ENCODE measurements around the gene SF3B2. TPM values are rescaled to one million over a fixed set of nuclear protein-coding genes. Genes with fewer than 3 reads are reported as not detected.

The SF3B2 gene
- total RNA-seq, 2 experiments from 2014 or later: 271 to 274 TPM

GRCh38 chr11:66042996-66043906 lies 8.9 kb upstream of the SF3B2 start:
- H3K36me3 Mint-ChIP-seq: no peaks in the 10 kb centered on the region
- no peak for DNase-seq
- peaks cover 2% of the 10 kb centered on the region for H3K27me3 Mint-ChIP-seq
- intact Hi-C loops (cut with micrococcal nuclease): no loop called here
- H3K4me1 Mint-ChIP-seq (ENCODE audit: low read depth): peaks cover 14% of the 10 kb centered on the region
- no peaks in the 10 kb centered on the region for H3K9me3 Mint-ChIP-seq
- no peak overlapping the region for H3K27ac Mint-ChIP-seq
- CTCF ChIA-PET: interaction anchor here (0.8 to 4.4 kb wide), 7 partner anchors 9 to 52 kb away, joined by 3 to 36 read pairs (median 10); partner anchors contain the start of gene SF3B2
- POLR2A ChIA-PET: no interaction called here
- no peak overlapping the region for H3K4me3 Mint-ChIP-seq

GRCh38 chr11:66044757-66045156 lies 7.4 kb upstream of the SF3B2 start:
- H3K36me3 Mint-ChIP-seq: no peaks in the 10 kb centered on the region
- ChIA-PET POLR2A (interaction anchor here (1.2 kb wide), 1 partner anchor 333 kb away, joined by 5 read pairs; the partner anchor contains the start of gene KAT5), CTCF (interaction anchor here (0.6 to 4.4 kb wide), 46 partner anchors 8 to 341 kb away, joined by 3 to 36 read pairs (median 4); partner anchors contain the start of genes BANF1, CCDC85B, CST6 and FIBP)
- DNase-seq: peak; percentile 57
- H3K4me3 Mint-ChIP-seq: peak overlapping the region; percentile 34
- H3K27ac Mint-ChIP-seq: peak overlapping the region; percentile 82
- H3K27me3 Mint-ChIP-seq: peaks cover 5% of the 10 kb centered on the region
- intact Hi-C loops (cut with micrococcal nuclease): no loop called here
- H3K4me1 Mint-ChIP-seq (ENCODE audit: low read depth): peaks cover 21% of the 10 kb centered on the region
- H3K9me3 Mint-ChIP-seq: no peaks in the 10 kb centered on the region

- peaks cover 5% of the 10 kb centered on the region for H3K27me3 Mint-ChIP-seq
- H3K36me3 Mint-ChIP-seq: no peaks in the 10 kb centered on the region
- POLR2A ChIA-PET: interaction anchor here (1.2 to 1.3 kb wide), 2 partner anchors 10 to 333 kb away, joined by 4 to 5 read pairs; partner anchors contain the start of gene KAT5
- intact Hi-C loops (cut with micrococcal nuclease): no loop called here
- CTCF ChIA-PET: interaction anchor here (0.6 to 4.4 kb wide), 47 partner anchors 9 to 341 kb away, joined by 3 to 36 read pairs (median 4); partner anchors contain the start of genes BANF1, CCDC85B, CST6 and EIF1AD
- H3K27ac Mint-ChIP-seq: peak overlapping the region; percentile 82
- no peaks in the 10 kb centered on the region for H3K9me3 Mint-ChIP-seq
- peaks cover 21% of the 10 kb centered on the region for H3K4me1 Mint-ChIP-seq (ENCODE audit: low read depth)
- H3K4me3 Mint-ChIP-seq: peak overlapping the region; percentile 42
- DNase-seq: peak; percentile 88
These were observed 7.0 kb upstream of the SF3B2 start for GRCh38 chr11:66045177-66045639.

GRCh38 chr11:66046901-66047300 lies 5.3 kb upstream of the SF3B2 start:
- ChIA-PET POLR2A (interaction anchor here (1.2 kb wide), 1 partner anchor 12 kb away, joined by 3 read pairs; no protein-coding TSS in a partner anchor), CTCF (interaction anchor here (0.7 to 4.4 kb wide), 4 partner anchors 12 to 24 kb away, joined by 3 to 36 read pairs (median 10); no protein-coding TSS in a partner anchor)
- Mint-ChIP-seq H3K27ac (no peak overlapping the region), H3K27me3 (peaks cover 5% of the 10 kb centered on the region), H3K9me3 (no peaks in the 10 kb centered on the region), H3K4me3 (no peak overlapping the region), H3K4me1 (ENCODE audit: low read depth) (peaks cover 31% of the 10 kb centered on the region), H3K36me3 (no peaks in the 10 kb centered on the region)
- no peak for DNase-seq
- intact Hi-C loops (cut with micrococcal nuclease): no loop called here

GRCh38 chr11:66047541-66048365 lies 4.4 kb upstream of the SF3B2 start:
- Mint-ChIP-seq H3K4me1 (ENCODE audit: low read depth) (peaks cover 36% of the 10 kb centered on the region), H3K27ac (no peak overlapping the region), H3K9me3 (no peaks in the 10 kb centered on the region), H3K27me3 (peaks cover 5% of the 10 kb centered on the region), H3K36me3 (peaks cover 5% of the 10 kb centered on the region), H3K4me3 (no peak overlapping the region)
- DNase-seq: no peak
- POLR2A ChIA-PET: interaction anchor here (1.2 kb wide), 1 partner anchor 11 kb away, joined by 3 read pairs; no protein-coding TSS in a partner anchor
- CTCF ChIA-PET: interaction anchor here (1.1 kb wide), 1 partner anchor 20 kb away, joined by 5 read pairs; no protein-coding TSS in a partner anchor
- intact Hi-C loops (cut with micrococcal nuclease): no loop called here

GRCh38 chr11:66048547-66049323 lies 3.4 kb upstream of the SF3B2 start, which contains the start of gene GAL3ST3:
Gene GAL3ST3, minus strand, starts transcription at chr11:66049161. Its CDS starts 3,746 bp downstream, at chr11:66045415.
- Mint-ChIP-seq H3K4me3 (no peak within 1 kb of the TSS), H3K27ac (no peak within 1 kb of the TSS), H3K4me1 (ENCODE audit: low read depth) (peaks cover 45% of the 10 kb centered on the region), H3K27me3 (peaks cover 5% of the 10 kb centered on the region), H3K36me3 (peaks cover 10% of the 10 kb centered on the region), H3K9me3 (no peaks in the 10 kb centered on the region)
- ChIA-PET POLR2A (no interaction called here), CTCF (interaction anchor here (3.8 kb wide), 1 partner anchor 26 kb away, joined by 24 read pairs; no protein-coding TSS in a partner anchor)
- intact Hi-C loops (cut with micrococcal nuclease): no loop called here
- no peak for DNase-seq

- Mint-ChIP-seq H3K27me3 (peaks cover 5% of the 10 kb centered on the region), H3K27ac (peak overlapping the region; percentile 97), H3K36me3 (peaks cover 22% of the 10 kb centered on the region), H3K4me1 (ENCODE audit: low read depth) (peaks cover 42% of the 10 kb centered on the region), H3K4me3 (peak overlapping the region; percentile 100), H3K9me3 (no peaks in the 10 kb centered on the region)
- ChIA-PET CTCF (interaction anchor here (1.4 to 6.9 kb wide), 6 partner anchors 18 to 339 kb away, joined by 4 to 77 read pairs (median 6); partner anchors contain the start of genes FIBP, KAT5 and PACS1), POLR2A (interaction anchor here (0.6 to 4.5 kb wide), 3 partner anchors 19 to 364 kb away, joined by 4 to 32 read pairs (median 8); partner anchors contain the start of genes BANF1 and PACS1)
- DNase-seq: no peak
- intact Hi-C loops (cut with micrococcal nuclease): loop anchor here (5.0 kb wide), 1 partner anchor 217 kb away; the partner anchor contains the start of gene RAB1B
These were observed 1.5 kb upstream of the SF3B2 start for GRCh38 chr11:66050581-66051231.

GRCh38 chr11:66051371-66051765 lies 796 bp upstream of the SF3B2 start:
- intact Hi-C loops (cut with micrococcal nuclease): loop anchor here (5.0 kb wide), 1 partner anchor 216 kb away; the partner anchor contains the start of gene RAB1B
- H3K27me3 Mint-ChIP-seq: peaks cover 5% of the 10 kb centered on the region
- peaks cover 41% of the 10 kb centered on the region for H3K4me1 Mint-ChIP-seq (ENCODE audit: low read depth)
- H3K27ac Mint-ChIP-seq: peak overlapping the region; percentile 97
- peak overlapping the region; percentile 100 for H3K4me3 Mint-ChIP-seq
- no peaks in the 10 kb centered on the region for H3K9me3 Mint-ChIP-seq
- ChIA-PET POLR2A (interaction anchor here (0.6 to 4.5 kb wide), 6 partner anchors 18 to 365 kb away, joined by 3 to 32 read pairs (median 4); partner anchors contain the start of genes BANF1 and PACS1), CTCF (interaction anchor here (0.9 to 6.9 kb wide), 11 partner anchors 9 to 340 kb away, joined by 3 to 77 read pairs (median 6); partner anchors contain the start of genes AP5B1, FIBP, KAT5 and PACS1)
- DNase-seq: no peak
- peaks cover 25% of the 10 kb centered on the region for H3K36me3 Mint-ChIP-seq

- Mint-ChIP-seq H3K27ac (peak overlapping the region; percentile 97), H3K36me3 (peaks cover 36% of the 10 kb centered on the region), H3K4me1 (ENCODE audit: low read depth) (peaks cover 41% of the 10 kb centered on the region), H3K27me3 (peaks cover 5% of the 10 kb centered on the region), H3K4me3 (peak overlapping the region; percentile 100), H3K9me3 (no peaks in the 10 kb centered on the region)
- POLR2A ChIA-PET: interaction anchor here (0.8 to 4.5 kb wide), 8 partner anchors 8 to 260 kb away, joined by 3 to 32 read pairs (median 3); partner anchors contain the start of genes BANF1, CCDC85B and PACS1
- no peak for DNase-seq
- CTCF ChIA-PET: interaction anchor here (0.9 to 6.9 kb wide), 7 partner anchors 8 to 272 kb away, joined by 3 to 77 read pairs (median 9); partner anchors contain the start of genes AP5B1, BANF1 and PACS1
- intact Hi-C loops (cut with micrococcal nuclease): loop anchor here (1.0 to 5.0 kb wide), 4 partner anchors 17 to 437 kb away; partner anchors contain the start of genes BANF1, EIF1AD, PCNX3 and RAB1B
These were observed 459 bp downstream of the SF3B2 start for GRCh38 chr11:66052664-66052982.

- Mint-ChIP-seq H3K4me3 (no peak overlapping the region), H3K36me3 (peaks cover 55% of the 10 kb centered on the region), H3K4me1 (ENCODE audit: low read depth) (peaks cover 48% of the 10 kb centered on the region), H3K27me3 (no peaks in the 10 kb centered on the region), H3K9me3 (no peaks in the 10 kb centered on the region), H3K27ac (no peak overlapping the region)
- ChIA-PET CTCF (interaction anchor here (1.2 to 6.9 kb wide), 5 partner anchors 10 to 170 kb away, joined by 3 to 77 read pairs (median 7); partner anchors contain the start of gene PACS1), POLR2A (interaction anchor here (0.6 to 1.6 kb wide), 4 partner anchors 9 to 119 kb away, joined by 3 to 4 read pairs (median 4); no protein-coding TSS in a partner anchor)
- DNase-seq: no peak
- intact Hi-C loops (cut with micrococcal nuclease): no loop called here
These were observed 2.9 kb downstream of the SF3B2 start for GRCh38 chr11:66055021-66055420.
